ENCODE results near the gene PPP1R12B.
"Not testable (repeated sequence)": the region's sequence is repeated elsewhere in the genome, so short reads cannot be mapped to it uniquely, and the experiment has no call there.

Gene PPP1R12B

DNA sequence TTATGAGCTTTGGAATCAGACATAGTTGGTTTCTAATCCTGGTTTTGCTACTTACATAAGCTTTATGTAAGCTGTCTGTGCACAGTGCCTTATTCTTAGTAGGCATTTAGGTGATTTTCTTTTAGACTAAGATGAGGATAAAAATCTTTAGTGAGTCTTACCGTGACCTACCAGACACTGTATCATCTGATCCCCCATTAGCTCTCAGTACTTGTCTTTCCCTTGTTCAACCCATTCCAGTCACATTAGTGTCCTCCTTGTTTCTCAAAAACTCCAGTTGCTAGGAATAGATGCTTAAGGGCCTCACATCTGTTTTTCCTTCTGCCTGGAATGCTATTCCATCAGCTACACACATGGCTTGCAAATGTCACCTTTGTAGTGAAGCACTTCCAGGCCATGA is 18.8 kb downstream of the PPP1R12B start:
- Histone ChIP-seq H3K27ac (ENCODE audit: insufficient read depth, low read depth, low read length, poor library complexity, severe bottlenecking) (no peak overlapping the region), H3K9me3 (ENCODE audit: control insufficient read depth, low read length) (no peaks in the 10 kb centered on the region), H3K36me3 (ENCODE audit: control insufficient read depth, insufficient read depth, low read length) (no peaks in the 10 kb centered on the region), H3K4me1 (ENCODE audit: control insufficient read depth, insufficient read depth, low read length) (no peaks in the 10 kb centered on the region), H3K4me3 (ENCODE audit: insufficient read depth, low read depth, low read length) (no peak overlapping the region), H3K27me3 (ENCODE audit: control insufficient read depth, insufficient read depth, low read length, poor library complexity, severe bottlenecking) (no peaks in the 10 kb centered on the region)
- 93 to 100% methylated on average over 1 of the region's 1 CpG for WGBS, 2 experiments

DNA sequence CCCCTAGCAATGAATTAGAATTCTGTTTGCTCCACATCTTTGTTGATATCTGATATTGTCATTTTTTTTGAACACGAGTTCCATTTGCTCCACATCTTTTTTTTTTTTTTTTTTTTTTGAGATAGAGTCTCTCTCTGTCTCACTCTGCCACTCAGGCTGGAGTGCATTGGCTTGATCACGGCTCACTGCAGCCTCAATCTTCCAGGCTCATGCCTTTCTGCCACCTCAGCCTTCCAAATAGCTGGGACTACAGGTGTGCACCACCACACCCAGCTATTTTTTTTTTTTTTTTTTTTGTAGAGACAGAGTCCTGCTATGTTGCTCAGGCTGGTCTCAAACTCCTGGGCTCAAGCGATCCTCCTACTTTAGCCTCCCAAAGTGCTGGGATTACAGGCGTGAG is 22.4 kb downstream of the PPP1R12B start:
- not testable (repeated sequence) for H3K4me1 ChIP-seq (ENCODE audit: control insufficient read depth, insufficient read depth, low read length); H3K36me3 ChIP-seq (ENCODE audit: control insufficient read depth, insufficient read depth, low read length)
- WGBS, 2 experiments: 81 to 83% methylated on average over 3 to 4 of the region's 4 CpGs

DNA sequence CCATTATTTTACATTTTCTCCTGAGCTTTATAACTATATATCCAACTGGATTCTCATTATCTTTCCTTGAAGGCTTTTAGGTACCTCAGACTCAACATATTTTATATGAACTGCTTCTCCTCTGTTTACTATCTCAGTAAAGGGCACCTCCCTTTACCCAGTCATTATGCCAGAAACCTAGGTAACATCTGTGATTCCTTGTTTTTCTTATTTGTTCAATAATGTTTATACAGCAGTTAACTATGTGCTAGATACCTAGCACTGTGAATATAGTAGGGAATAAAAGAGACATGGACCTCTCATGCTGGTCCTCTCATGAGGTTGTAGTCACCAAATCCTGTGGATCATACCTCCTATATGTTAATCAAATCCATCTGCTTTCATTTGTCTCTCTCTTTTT is 25.6 kb downstream of the PPP1R12B start:
- no peak overlapping the region for H3K27ac ChIP-seq (ENCODE audit: insufficient read depth, low read depth, low read length, poor library complexity, severe bottlenecking)
- H3K4me3 ChIP-seq (ENCODE audit: insufficient read depth, low read depth, low read length): no peak overlapping the region
- H3K27me3 ChIP-seq (ENCODE audit: control insufficient read depth, insufficient read depth, low read length, poor library complexity, severe bottlenecking): no peaks in the 10 kb centered on the region
- no peaks in the 10 kb centered on the region for H3K9me3 ChIP-seq (ENCODE audit: control insufficient read depth, low read length)
- H3K4me1 ChIP-seq (ENCODE audit: control insufficient read depth, insufficient read depth, low read length): no peaks in the 10 kb centered on the region
- no peaks in the 10 kb centered on the region for H3K36me3 ChIP-seq (ENCODE audit: control insufficient read depth, insufficient read depth, low read length)

More for the DNA sequence above, 22.4 kb downstream of the PPP1R12B start:
- H3K27ac ChIP-seq (ENCODE audit: insufficient read depth, low read depth, low read length, poor library complexity, severe bottlenecking); H3K9me3 ChIP-seq (ENCODE audit: control insufficient read depth, low read length); H3K4me3 ChIP-seq (ENCODE audit: insufficient read depth, low read depth, low read length); H3K27me3 ChIP-seq (ENCODE audit: control insufficient read depth, insufficient read depth, low read length, poor library complexity, severe bottlenecking): not testable (repeated sequence)

DNA sequence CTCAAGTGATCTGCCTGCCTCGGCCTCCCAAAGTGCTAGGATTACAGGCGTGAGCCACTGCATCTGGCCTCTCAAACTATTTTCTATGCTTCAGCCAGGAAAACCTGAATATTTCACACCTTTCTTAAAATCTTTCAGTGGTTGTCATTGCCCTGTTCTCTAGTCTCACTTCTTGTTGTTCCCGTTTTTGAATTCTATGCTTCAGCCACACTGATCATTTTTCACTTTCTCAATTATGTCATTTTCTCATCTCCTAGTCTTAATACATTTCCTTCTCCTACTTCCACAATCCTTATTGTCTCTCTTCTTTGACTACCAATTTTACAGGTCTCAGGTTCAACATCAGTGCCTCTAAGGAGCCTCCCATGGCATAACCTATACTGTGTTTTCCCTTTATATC is 26.7 kb downstream of the PPP1R12B start:
- WGBS, 2 experiments: 89 to 94% methylated on average over 3 of the region's 3 CpGs
- H3K27me3 ChIP-seq (ENCODE audit: control insufficient read depth, insufficient read depth, low read length, poor library complexity, severe bottlenecking); H3K4me3 ChIP-seq (ENCODE audit: insufficient read depth, low read depth, low read length); H3K36me3 ChIP-seq (ENCODE audit: control insufficient read depth, insufficient read depth, low read length); H3K9me3 ChIP-seq (ENCODE audit: control insufficient read depth, low read length); H3K4me1 ChIP-seq (ENCODE audit: control insufficient read depth, insufficient read depth, low read length); H3K27ac ChIP-seq (ENCODE audit: insufficient read depth, low read depth, low read length, poor library complexity, severe bottlenecking): not testable (repeated sequence)

DNA sequence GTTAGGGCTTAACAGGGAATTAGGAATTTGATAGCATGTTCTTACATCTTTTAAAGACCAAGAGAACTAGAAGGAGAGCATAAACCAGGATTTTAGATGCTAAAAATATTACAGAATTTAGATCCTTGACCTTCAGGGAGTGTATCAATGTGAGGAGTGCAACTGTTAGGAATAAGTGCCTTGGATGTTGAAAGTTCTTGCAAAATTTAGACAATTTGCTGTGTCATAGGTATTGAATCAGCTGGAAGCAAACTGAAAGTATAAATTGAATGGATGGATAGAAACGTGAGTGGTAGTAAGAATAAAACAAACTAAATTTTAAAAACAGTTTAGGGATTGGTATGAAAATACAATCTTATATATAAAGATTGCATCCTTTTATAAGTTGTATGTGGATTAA is 27.7 kb downstream of the PPP1R12B start:
- H3K4me3 ChIP-seq (ENCODE audit: insufficient read depth, low read depth, low read length): no peak overlapping the region
- no peaks in the 10 kb centered on the region for H3K36me3 ChIP-seq (ENCODE audit: control insufficient read depth, insufficient read depth, low read length)
- WGBS, 2 experiments: no CpG with 5 or more reads among the region's 1 CpG
- H3K27me3 ChIP-seq (ENCODE audit: control insufficient read depth, insufficient read depth, low read length, poor library complexity, severe bottlenecking): no peaks in the 10 kb centered on the region
- H3K4me1 ChIP-seq (ENCODE audit: control insufficient read depth, insufficient read depth, low read length): no peaks in the 10 kb centered on the region
- H3K27ac ChIP-seq (ENCODE audit: insufficient read depth, low read depth, low read length, poor library complexity, severe bottlenecking): no peak overlapping the region
- no peaks in the 10 kb centered on the region for H3K9me3 ChIP-seq (ENCODE audit: control insufficient read depth, low read length)

DNA sequence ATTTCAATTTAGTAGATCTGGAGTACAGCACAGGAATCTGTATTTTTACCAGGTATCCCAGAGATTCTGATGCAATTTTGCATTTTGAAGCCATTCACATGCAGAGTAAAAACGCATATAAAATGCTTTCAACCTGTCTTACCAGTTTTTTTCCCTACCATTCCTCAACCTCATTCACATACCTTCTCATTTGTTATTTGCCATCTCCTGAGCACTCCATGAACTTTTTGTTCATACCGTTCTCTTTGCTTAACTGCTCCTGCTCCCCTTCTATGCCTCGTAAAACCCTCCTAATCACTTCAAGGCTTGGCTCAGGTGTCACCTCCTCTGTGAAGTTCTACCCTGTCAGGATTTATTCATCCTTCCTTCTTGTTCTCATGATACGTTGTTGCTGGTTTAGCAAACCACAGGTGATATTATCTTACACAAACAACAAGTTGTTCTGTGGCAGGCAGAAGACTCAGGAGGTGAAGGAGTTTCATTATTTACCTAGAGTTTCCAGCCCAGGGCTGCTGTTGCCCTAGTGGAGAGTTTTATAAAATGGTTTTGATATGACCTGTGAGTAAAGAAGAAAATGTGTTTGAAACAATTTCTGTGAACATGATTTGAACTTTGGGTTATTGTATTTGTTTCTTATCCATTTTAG is 31.5 kb downstream of the PPP1R12B start:
- H3K4me1 ChIP-seq (ENCODE audit: control insufficient read depth, insufficient read depth, low read length); H3K27ac ChIP-seq (ENCODE audit: insufficient read depth, low read depth, low read length, poor library complexity, severe bottlenecking); H3K9me3 ChIP-seq (ENCODE audit: control insufficient read depth, low read length); H3K36me3 ChIP-seq (ENCODE audit: control insufficient read depth, insufficient read depth, low read length); H3K4me3 ChIP-seq (ENCODE audit: insufficient read depth, low read depth, low read length); H3K27me3 ChIP-seq (ENCODE audit: control insufficient read depth, insufficient read depth, low read length, poor library complexity, severe bottlenecking): not testable (repeated sequence)
- 48 to 65% methylated on average over 4 of the region's 4 CpGs for WGBS, 2 experiments

DNA sequence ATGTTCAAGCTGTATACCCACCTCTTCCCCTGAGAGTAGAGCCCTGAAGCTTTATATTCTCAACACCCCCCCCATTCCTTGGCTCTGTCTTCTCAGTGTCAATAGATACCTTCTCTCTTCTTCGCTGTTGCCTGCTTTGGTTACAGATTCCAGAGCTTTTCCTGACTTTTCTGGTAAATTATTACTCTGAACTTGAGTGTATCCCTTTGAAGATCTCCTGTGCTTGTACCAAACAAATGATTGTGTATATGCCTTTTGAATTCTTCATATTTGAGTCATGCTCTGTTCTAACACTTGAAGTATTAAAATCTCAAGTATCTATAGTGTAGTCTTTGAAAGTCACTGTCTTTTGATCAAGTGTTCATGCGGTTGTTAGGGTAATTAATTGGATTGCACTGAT is 32.0 kb downstream of the PPP1R12B start:
- H3K4me3 ChIP-seq (ENCODE audit: insufficient read depth, low read depth, low read length); H3K36me3 ChIP-seq (ENCODE audit: control insufficient read depth, insufficient read depth, low read length); H3K27me3 ChIP-seq (ENCODE audit: control insufficient read depth, insufficient read depth, low read length, poor library complexity, severe bottlenecking); H3K9me3 ChIP-seq (ENCODE audit: control insufficient read depth, low read length); H3K4me1 ChIP-seq (ENCODE audit: control insufficient read depth, insufficient read depth, low read length); H3K27ac ChIP-seq (ENCODE audit: insufficient read depth, low read depth, low read length, poor library complexity, severe bottlenecking): not testable (repeated sequence)
- WGBS, 2 experiments: 89 to 91% methylated on average over 1 of the region's 2 CpGs

DNA sequence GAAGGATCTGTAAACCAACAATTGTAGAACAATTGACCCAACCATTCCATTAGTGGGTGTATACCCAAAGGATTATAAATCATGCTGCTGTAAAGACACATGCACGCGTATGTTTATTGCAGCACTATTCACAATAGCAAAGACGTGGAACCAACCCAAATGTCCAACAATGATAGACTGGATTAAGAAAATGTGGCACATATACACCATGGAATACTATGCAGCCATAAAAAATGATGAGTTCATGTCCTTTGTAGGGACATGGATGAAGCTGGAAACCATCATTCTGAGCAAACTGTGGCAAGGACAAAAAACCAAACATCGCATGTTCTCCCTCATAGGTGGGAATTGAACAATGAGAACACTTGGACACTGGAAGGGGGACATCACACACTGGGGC is 33.4 kb downstream of the PPP1R12B start:
- H3K4me1 ChIP-seq (ENCODE audit: control insufficient read depth, insufficient read depth, low read length); H3K4me3 ChIP-seq (ENCODE audit: insufficient read depth, low read depth, low read length); H3K36me3 ChIP-seq (ENCODE audit: control insufficient read depth, insufficient read depth, low read length); H3K27ac ChIP-seq (ENCODE audit: insufficient read depth, low read depth, low read length, poor library complexity, severe bottlenecking); H3K27me3 ChIP-seq (ENCODE audit: control insufficient read depth, insufficient read depth, low read length, poor library complexity, severe bottlenecking); H3K9me3 ChIP-seq (ENCODE audit: control insufficient read depth, low read length): not testable (repeated sequence)
- 99 to 100% methylated on average over 1 to 3 of the region's 4 CpGs for WGBS, 2 experiments

DNA sequence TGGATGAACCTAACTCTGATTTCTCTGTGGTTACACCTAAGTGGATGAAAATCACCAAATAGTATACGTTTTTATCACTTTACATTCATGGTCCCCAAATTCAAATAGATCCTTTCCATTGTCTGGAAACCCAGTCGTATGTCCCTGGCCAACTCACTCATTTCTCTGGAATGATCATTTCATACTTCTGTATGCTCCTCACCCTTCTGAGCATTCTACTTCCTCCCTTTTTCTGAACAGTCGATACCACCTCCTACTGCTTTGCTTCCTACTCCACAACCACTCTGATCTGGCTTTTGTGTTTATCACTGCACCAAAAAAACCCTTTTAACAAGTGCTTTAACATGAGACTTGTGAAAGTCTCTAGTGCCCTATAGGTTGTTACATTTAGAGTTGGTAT is 47.3 kb downstream of the PPP1R12B start:
- not testable (repeated sequence) for H3K4me1 ChIP-seq (ENCODE audit: control insufficient read depth, insufficient read depth, low read length); H3K4me3 ChIP-seq (ENCODE audit: insufficient read depth, low read depth, low read length); H3K36me3 ChIP-seq (ENCODE audit: control insufficient read depth, insufficient read depth, low read length); H3K27ac ChIP-seq (ENCODE audit: insufficient read depth, low read depth, low read length, poor library complexity, severe bottlenecking); H3K27me3 ChIP-seq (ENCODE audit: control insufficient read depth, insufficient read depth, low read length, poor library complexity, severe bottlenecking); H3K9me3 ChIP-seq (ENCODE audit: control insufficient read depth, low read length)
- 80 to 85% methylated on average over 3 of the region's 3 CpGs for WGBS, 2 experiments

DNA sequence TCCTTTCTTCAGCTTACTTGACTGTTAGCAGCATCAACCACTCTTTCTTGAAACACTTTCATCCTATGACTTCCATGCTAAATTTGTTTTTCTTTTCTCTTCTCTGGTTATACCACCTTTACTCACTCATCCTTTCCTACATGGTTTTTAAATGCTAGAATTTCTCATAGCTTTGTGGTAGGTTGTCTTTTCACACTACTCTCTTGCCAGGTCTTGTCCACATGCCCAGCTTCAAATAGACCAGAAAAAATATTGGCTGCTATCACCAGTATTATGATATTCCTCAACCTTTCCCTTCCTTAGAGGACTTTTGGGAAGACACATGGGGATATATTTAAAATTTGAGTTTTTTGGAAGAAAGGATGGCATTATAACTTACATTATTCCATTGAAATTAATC is 48.8 kb downstream of the PPP1R12B start:
- Histone ChIP-seq H3K27me3 (ENCODE audit: control insufficient read depth, insufficient read depth, low read length, poor library complexity, severe bottlenecking) (no peaks in the 10 kb centered on the region), H3K4me3 (ENCODE audit: insufficient read depth, low read depth, low read length) (no peak overlapping the region), H3K4me1 (ENCODE audit: control insufficient read depth, insufficient read depth, low read length) (no peaks in the 10 kb centered on the region), H3K36me3 (ENCODE audit: control insufficient read depth, insufficient read depth, low read length) (no peaks in the 10 kb centered on the region), H3K27ac (ENCODE audit: insufficient read depth, low read depth, low read length, poor library complexity, severe bottlenecking) (no peak overlapping the region), H3K9me3 (ENCODE audit: control insufficient read depth, low read length) (no peaks in the 10 kb centered on the region)

DNA sequence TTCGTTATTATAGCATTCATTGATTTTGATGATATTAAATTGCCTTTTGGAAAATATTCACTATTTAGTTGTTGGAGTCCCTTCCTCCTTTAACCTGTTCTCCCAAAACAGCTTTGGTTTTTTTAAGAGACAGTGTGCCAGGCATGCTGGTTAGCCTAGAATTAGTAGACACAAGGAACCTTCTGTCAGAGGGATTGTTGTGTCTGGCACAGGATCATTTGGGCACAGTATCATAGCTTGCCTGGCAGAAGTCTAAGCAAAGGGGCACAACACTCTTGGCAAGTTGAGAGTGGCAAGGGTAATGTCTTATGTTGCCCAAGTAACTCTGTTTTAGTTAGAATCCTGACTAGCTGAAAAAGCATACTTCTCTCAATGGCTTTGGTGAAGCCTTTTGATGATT is 49.9 kb downstream of the PPP1R12B start:
- not testable (repeated sequence) for H3K4me1 ChIP-seq (ENCODE audit: control insufficient read depth, insufficient read depth, low read length); H3K27ac ChIP-seq (ENCODE audit: insufficient read depth, low read depth, low read length, poor library complexity, severe bottlenecking); H3K36me3 ChIP-seq (ENCODE audit: control insufficient read depth, insufficient read depth, low read length); H3K27me3 ChIP-seq (ENCODE audit: control insufficient read depth, insufficient read depth, low read length, poor library complexity, severe bottlenecking); H3K4me3 ChIP-seq (ENCODE audit: insufficient read depth, low read depth, low read length); H3K9me3 ChIP-seq (ENCODE audit: control insufficient read depth, low read length)
- 100% methylated on average over 1 of the region's 1 CpG; no CpG with 5 or more reads in 1 of the 2 experiments for whole genome bisulfite sequencing, 2 experiments

Measured in ectodermal cell (in vitro differentiated cells).